HepG2 (cell line): ENCODE data around the gene SCAPER. TPM values are rescaled to one million over a fixed set of nuclear protein-coding genes. Genes with fewer than 3 reads are reported as not detected.
A peak's percentile ranks its signal among the peaks of the same experiment; 100 is the strongest.

Source experiments
- CBX2 ChIP-seq, 2 experiments: fragments of 200-600 bp in 1 of 2; sonication (generic); formaldehyde crosslinking in 1 of 2; IDR thresholded peaks; 2 replicates each; pipeline versions ENCODE4 v1.7.0 to v1.8.1; 2018 to 2022; ENCODE audit warnings: low read depth in 2 of 2, low read length in 1 of 2, mild to moderate bottlenecking in 1 of 2, missing genetic modification reagents in 1 of 2
- CREBL2 ChIP-seq: sonication (generic); formaldehyde crosslinking; IDR thresholded peaks from 2 replicates; pipeline ENCODE4 v1.8.1; 2023; ENCODE audit warnings: missing genetic modification reagents, mild to moderate bottlenecking, borderline replicate concordance
- GPN1 ChIP-seq: sonication (generic); formaldehyde crosslinking; IDR thresholded peaks from 2 replicates; pipeline ENCODE4 v1.5.1; 2020; ENCODE audit warnings: missing genetic modification reagents, borderline replicate concordance
- IKZF4 ChIP-seq: sonication (generic); formaldehyde crosslinking; IDR thresholded peaks from 2 replicates; pipeline ENCODE4 v1.5.1; 2020; ENCODE audit warnings: borderline replicate concordance, mild to moderate bottlenecking, low read depth, missing genetic modification reagents; ENCODE audit errors: not compliant biosample characterization
- KLF13 ChIP-seq: sonication (generic); formaldehyde crosslinking; IDR thresholded peaks from 2 replicates; pipeline ENCODE4 v1.4.0; 2020; ENCODE audit warnings: mild to moderate bottlenecking, missing genetic modification reagents
- MZF1 ChIP-seq: sonication (generic); formaldehyde crosslinking; IDR thresholded peaks from 2 replicates; pipeline ENCODE4 v1.8.1; 2023; ENCODE audit warnings: mild to moderate bottlenecking, missing genetic modification reagents, borderline replicate concordance
- NAIF1 ChIP-seq: sonication (generic); formaldehyde crosslinking; IDR thresholded peaks from 2 replicates; pipeline ENCODE4 v1.5.0; 2020; ENCODE audit warnings: mild to moderate bottlenecking, missing genetic modification reagents, borderline replicate concordance
- PITX1 ChIP-seq: sonication (generic); formaldehyde crosslinking; IDR thresholded peaks from 2 replicates; pipeline ENCODE4 v1.5.1; 2020; ENCODE audit warnings: mild to moderate bottlenecking, missing genetic modification reagents
- POLR2G ChIP-seq: fragments of 200-400 bp; formaldehyde crosslinking; IDR thresholded peaks from 2 replicates; pipeline ENCODE4 v1.6.1; 2018; ENCODE audit warnings: mild to moderate bottlenecking, low read depth, low read length, moderate library complexity
- RORA ChIP-seq: sonication (generic); formaldehyde crosslinking; IDR thresholded peaks from 2 replicates; pipeline ENCODE4 v1.5.0; 2020; ENCODE audit warnings: mild to moderate bottlenecking, missing genetic modification reagents, moderate library complexity
- SAFB2 ChIP-seq: sonication (generic); formaldehyde crosslinking; IDR thresholded peaks from 2 replicates; pipeline ENCODE4 v1.5.1; 2020; ENCODE audit warnings: missing genetic modification reagents, low read depth, mild to moderate bottlenecking, borderline replicate concordance
- SP2 ChIP-seq: sonication (generic); formaldehyde crosslinking; IDR thresholded peaks from 2 replicates; pipeline ENCODE4 v1.5.1; 2020; ENCODE audit warnings: mild to moderate bottlenecking, missing genetic modification reagents
- SPEN ChIP-seq: sonication (generic); formaldehyde crosslinking; IDR thresholded peaks from 2 replicates; pipeline ENCODE4 v1.5.1; 2020; ENCODE audit warnings: low read depth, mild to moderate bottlenecking, missing genetic modification reagents
- TAF15 ChIP-seq: fragments of 200-400 bp; formaldehyde crosslinking; IDR thresholded peaks from one replicate; pipeline ENCODE4 v1.6.1; 2018; ENCODE audit warnings: mild to moderate bottlenecking, low read depth, low read length; ENCODE audit not compliant: poor library complexity, severe bottlenecking
- TCF7L2 ChIP-seq: IDR thresholded peaks from 2 replicates; pipeline ENCODE4 v1.6.1; 2011; ENCODE audit warnings: mild to moderate bottlenecking, low read depth, low read length, moderate library complexity
- ZBTB2 ChIP-seq: sonication (generic); formaldehyde crosslinking; IDR thresholded peaks from 2 replicates; pipeline ENCODE4 v1.8.0; 2022; ENCODE audit warnings: low read depth, missing genetic modification reagents
- ZBTB34 ChIP-seq: sonication (generic); formaldehyde crosslinking; IDR thresholded peaks from 2 replicates; pipeline ENCODE4 v1.8.0; 2022; ENCODE audit warnings: mild to moderate bottlenecking, missing genetic modification reagents
- ZBTB38 ChIP-seq: sonication (generic); formaldehyde crosslinking; IDR thresholded peaks from 2 replicates; pipeline ENCODE4 v1.5.1; 2020; ENCODE audit warnings: mild to moderate bottlenecking, missing genetic modification reagents
- ZBTB7A ChIP-seq: sonication (generic); formaldehyde crosslinking; IDR thresholded peaks from 2 replicates; pipeline ENCODE4 v1.8.0; 2022; ENCODE audit warnings: mild to moderate bottlenecking, missing genetic modification reagents
- ZMYM2 ChIP-seq: sonication (generic); formaldehyde crosslinking; IDR thresholded peaks from 2 replicates; pipeline ENCODE4 v1.8.0; 2022; ENCODE audit warnings: mild to moderate bottlenecking, missing genetic modification reagents
- ZNF329 ChIP-seq: sonication (generic); formaldehyde crosslinking; IDR thresholded peaks from 2 replicates; pipeline ENCODE4 v1.9.0; 2021; ENCODE audit warnings: low read depth, mild to moderate bottlenecking, missing genetic modification reagents
- ZNF333 ChIP-seq: sonication (generic); formaldehyde crosslinking; IDR thresholded peaks from 2 replicates; pipeline ENCODE4 v1.4.0; 2020; ENCODE audit warnings: mild to moderate bottlenecking, missing genetic modification reagents, borderline replicate concordance
- ZNF510 ChIP-seq: sonication (generic); formaldehyde crosslinking; IDR thresholded peaks from 2 replicates; pipeline ENCODE4 v1.4.0; 2020; ENCODE audit warnings: low read depth, mild to moderate bottlenecking, missing genetic modification reagents
- ZNF773 ChIP-seq: sonication (generic); formaldehyde crosslinking; IDR thresholded peaks from 2 replicates; pipeline ENCODE4 v1.4.0; 2020; ENCODE audit warnings: missing genetic modification reagents, borderline replicate concordance
- ZNF839 ChIP-seq: sonication (generic); formaldehyde crosslinking; IDR thresholded peaks from 2 replicates; pipeline ENCODE4 v1.4.0; 2020; ENCODE audit warnings: missing genetic modification reagents, mild to moderate bottlenecking, borderline replicate concordance
- ZNF841 ChIP-seq: sonication (generic); formaldehyde crosslinking; IDR thresholded peaks from 2 replicates; pipeline ENCODE4 v1.8.1; 2023; ENCODE audit warnings: missing genetic modification reagents, borderline replicate concordance
- polyA plus RNA-seq, 8 experiments: library from polyadenylated mRNA; depleted of rRNA in 3 of 8; stranded (reverse) in 7 of 8; unstranded in 1 of 8; fragments of >200 nt; fragmentation: Illumina TruSeq in 4 of 8; extraction: Trizol in 4 of 8; gene quantifications; 2 replicates each; pipeline versions ENCODE4 v1.2.1 to v1.2.3, GENCODE V29; 2011 to 2016; ENCODE audit warnings: low read depth in 4 of 8, missing spikeins in 1 of 8, mixed read lengths in 1 of 8; ENCODE audit not compliant: insufficient read depth in 1 of 8
- total RNA-seq, 5 experiments: library from RNA; depleted of rRNA; stranded (reverse); fragments of >200 nt; fragmentation: Illumina TruSeq; extraction: Trizol; gene quantifications; 2 replicates each; pipeline ENCODE4 v1.2.3, GENCODE V29; 2016; ENCODE audit warnings: low read depth in 1 of 5

Gene SCAPER
- total and polyA plus RNA-seq, 2 of the 13 experiments (the other 11 are each of a cell fraction or from before 2014, with no cell fraction given) = 4.3 to 10.5 TPM

- TF ChIP-seq ZBTB7A (CRISPR knock-in tag) (no peak), POLR2G (peak; percentile 66), PITX1 (peak; percentile 66), TAF15 (no peak), SAFB2 (CRISPR knock-in tag) (peak; percentile 93), CREBL2 (CRISPR knock-in tag) (peak; percentile 84; the same call in 1 of the 2 replicates), ZMYM2 (CRISPR knock-in tag) (peak; percentile 96), TCF7L2 (no peak), SP2 (CRISPR knock-in tag) (no peak; the same call in 1 of the 2 replicates), IKZF4 (CRISPR knock-in tag) (peak; percentile 98), NAIF1 (CRISPR knock-in tag) (peak; percentile 91), ZBTB38 (CRISPR knock-in tag) (peak; percentile 70; the same call in 1 of the 2 replicates), MZF1 (CRISPR knock-in tag) (no peak), ZNF839 (CRISPR knock-in tag) (no peak), ZBTB2 (CRISPR knock-in tag) (peak; percentile 66; the same call in 1 of the 2 replicates), ZNF333 (CRISPR knock-in tag) (peak; percentile 90), ZNF773 (peak; percentile 73), ZNF841 (CRISPR knock-in tag) (no peak), KLF13 (CRISPR knock-in tag) (no peak), SPEN (CRISPR knock-in tag) (no peak), RORA (no peak), ZNF329 (CRISPR knock-in tag) (no peak; the same call in 1 of the 2 replicates), ZNF510 (CRISPR knock-in tag) (peak; percentile 99), GPN1 (no peak), ZBTB34 (CRISPR knock-in tag) (no peak), CBX2 (IDR thresholded peaks at IDR 0.05; ENCODE audit: low read depth, low read length) (no peak), CBX2 (CRISPR knock-in tag; IDR thresholded peaks at IDR 0.05; ENCODE audit: low read depth) (0 out of 2 replicates have a peak, but pooled peaks have one; percentile 83)
These were observed at the start of gene SCAPER (continued) for GRCh38 chr15:76905013-76905839.
